Ascending aorta (tissue), 2 donors: ENCODE data around the gene DNAJC17. TPM values are rescaled to one million over a fixed set of nuclear protein-coding genes. Genes with fewer than 3 reads are reported as not detected.

Experiments used
- DNase-seq, 2 donors: peaks; one replicate each; pipeline ENCODE4 v3.0.0-alpha.2; 2019; ENCODE audit warnings: low spot score in 2 of 2
- H3K27ac ChIP-seq, 2 donors: fragments of 200-600 bp; sonication (generic); one replicate each; pipeline ENCODE4 v1.5.1; 2016 to 2017; ENCODE audit warnings: mild to moderate bottlenecking in 1 of 2
- H3K27me3 ChIP-seq: fragments of 200-600 bp; sonication (generic); one replicate; pipeline ENCODE4 v1.5.1; 2017
- H3K36me3 ChIP-seq, 2 donors: fragments of 200-600 bp; sonication (generic); one replicate each; pipeline ENCODE4 v1.5.1; 2016
- H3K4me1 ChIP-seq, 2 donors: fragments of 200-600 bp; sonication (generic); one replicate each; pipeline ENCODE4 v1.5.1; 2016 to 2017; ENCODE audit warnings: mild to moderate bottlenecking in 1 of 2
- H3K4me3 ChIP-seq, 2 donors: fragments of 200-600 bp; sonication (generic); one replicate each; pipeline ENCODE4 v1.5.1; 2016 to 2017; ENCODE audit warnings: mild to moderate bottlenecking in 1 of 2
- H3K9me3 ChIP-seq, 2 donors: fragments of 200-600 bp; sonication (generic); one replicate each; pipeline ENCODE4 v1.5.1; 2016
- CTCF ChIP-seq, 3 experiments: fragments of 200-600 bp in 2 of 3; fragments of 450-650 bp in 1 of 3; sonication (generic) in 2 of 3; IDR thresholded peaks; one replicate each; pipeline ENCODE4 v1.5.1; 2016 to 2019; ENCODE audit warnings: antibody characterized with exemption in 3 of 3, mild to moderate bottlenecking in 1 of 3, moderate library complexity in 1 of 3
- intact Hi-C: fragments of 100-400 bp; cut with DNase I; formaldehyde crosslinking; loops from one replicate; pipeline ENCODE4 v1.15.1; 2023
- total RNA-seq: library from RNA; depleted of rRNA; stranded (reverse); fragments of >200 nt; gene quantifications from one replicate; pipeline ENCODE4 v1.1.0, GENCODE V29; 2016

The DNAJC17 gene
- total RNA-seq, 1 donor from 2014 or later = 26.2 TPM

- no peak for DNase-seq
- Histone ChIP-seq H3K27ac (no peak overlapping the region), H3K4me1 (no peaks in the 10 kb centered on the region), H3K4me3 (no peak overlapping the region), H3K9me3 (no peaks in the 10 kb centered on the region), H3K27me3 (no peaks in the 10 kb centered on the region), H3K36me3 (no peaks in the 10 kb centered on the region)
- TF ChIP-seq CTCF (IDR thresholded peaks at IDR 0.05) = no peak
- intact Hi-C loops = no loop called here
Measured at GRCh38 chr15:40838756-40839155, 31.5 kb upstream of the DNAJC17 start.

GRCh38 chr15:40836020-40836419 lies 28.7 kb upstream of the DNAJC17 start:
- no peaks in the 10 kb centered on the region for H3K4me1 ChIP-seq
- H3K4me3 ChIP-seq = no peak overlapping the region
- no peak for TF ChIP-seq CTCF (IDR thresholded peaks at IDR 0.05)
- DNase-seq = no peak
- intact Hi-C loops = no loop called here
- no peak overlapping the region for H3K27ac ChIP-seq
- H3K9me3 ChIP-seq = no peaks in the 10 kb centered on the region
- no peaks in the 10 kb centered on the region for H3K36me3 ChIP-seq
- H3K27me3 ChIP-seq = no peaks in the 10 kb centered on the region

GRCh38 chr15:40832903-40833302 lies 25.6 kb upstream of the DNAJC17 start:
- no peak overlapping the region for H3K4me3 ChIP-seq
- no peak for TF ChIP-seq CTCF (IDR thresholded peaks at IDR 0.05)
- DNase-seq = no peak
- no peaks in the 10 kb centered on the region for H3K36me3 ChIP-seq
- no peak overlapping the region for H3K27ac ChIP-seq
- H3K4me1 ChIP-seq = no peaks in the 10 kb centered on the region
- intact Hi-C loops = no loop called here
- no peaks in the 10 kb centered on the region for H3K9me3 ChIP-seq
- H3K27me3 ChIP-seq = no peaks in the 10 kb centered on the region

- Histone ChIP-seq H3K36me3 (no peaks in the 10 kb centered on the region), H3K4me3 (no peak overlapping the region), H3K9me3 (no peaks in the 10 kb centered on the region), H3K4me1 (no peaks in the 10 kb centered on the region), H3K27me3 (no peaks in the 10 kb centered on the region), H3K27ac (no peak overlapping the region)
- TF ChIP-seq CTCF (IDR thresholded peaks at IDR 0.05) = no peak
- intact Hi-C loops = no loop called here
- DNase-seq = no peak
Measured at GRCh38 chr15:40831861-40832260, 24.6 kb upstream of the DNAJC17 start.

- Histone ChIP-seq H3K36me3 (no peaks in the 10 kb centered on the region), H3K27me3 (no peaks in the 10 kb centered on the region), H3K27ac (no peak overlapping the region), H3K4me3 (no peak overlapping the region), H3K4me1 (no peaks in the 10 kb centered on the region), H3K9me3 (no peaks in the 10 kb centered on the region)
- intact Hi-C loops = no loop called here
- DNase-seq = no peak
- TF ChIP-seq CTCF (IDR thresholded peaks at IDR 0.05) = no peak
Measured at GRCh38 chr15:40830884-40831283, 23.6 kb upstream of the DNAJC17 start.

GRCh38 chr15:40829115-40829514 lies 21.8 kb upstream of the DNAJC17 start:
- Histone ChIP-seq H3K27me3 (no peaks in the 10 kb centered on the region), H3K9me3 (no peaks in the 10 kb centered on the region), H3K4me3 (no peak overlapping the region), H3K4me1 (no peaks in the 10 kb centered on the region), H3K36me3 (no peaks in the 10 kb centered on the region), H3K27ac (no peak overlapping the region)
- DNase-seq = no peak
- intact Hi-C loops = no loop called here
- no peak for TF ChIP-seq CTCF (IDR thresholded peaks at IDR 0.05)
